Eye (tissue), 1 donor: ENCODE measurements around the gene TMEM117.
"Not testable (repeated sequence)": the region's sequence is repeated elsewhere in the genome, so short reads cannot be mapped to it uniquely, and the experiment has no call there.

Experiments
- DNase-seq: peaks from one replicate; pipeline ENCODE4 v3.0.0-alpha.2; 2015

Gene TMEM117

DNA sequence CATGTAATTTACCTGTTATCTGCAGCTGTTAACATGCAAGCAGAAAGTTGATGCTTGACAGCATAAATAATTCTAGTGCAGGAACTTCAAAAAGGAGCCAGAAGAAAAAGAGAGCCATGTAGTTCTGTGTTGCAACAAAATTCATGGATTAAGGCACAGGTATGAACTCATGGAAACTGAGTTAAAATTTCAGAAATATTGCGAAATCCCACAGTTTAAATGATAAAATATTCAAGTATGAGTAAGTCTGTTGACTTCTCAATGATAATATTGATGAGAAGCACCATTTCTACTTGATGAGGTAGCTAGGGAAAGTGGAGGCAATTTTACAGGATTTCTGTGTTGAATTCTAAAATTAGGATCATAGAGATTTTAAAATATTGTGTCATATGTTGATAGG is 290.9 kb downstream of the TMEM117 start:
- DNase-seq, result no peak

DNA sequence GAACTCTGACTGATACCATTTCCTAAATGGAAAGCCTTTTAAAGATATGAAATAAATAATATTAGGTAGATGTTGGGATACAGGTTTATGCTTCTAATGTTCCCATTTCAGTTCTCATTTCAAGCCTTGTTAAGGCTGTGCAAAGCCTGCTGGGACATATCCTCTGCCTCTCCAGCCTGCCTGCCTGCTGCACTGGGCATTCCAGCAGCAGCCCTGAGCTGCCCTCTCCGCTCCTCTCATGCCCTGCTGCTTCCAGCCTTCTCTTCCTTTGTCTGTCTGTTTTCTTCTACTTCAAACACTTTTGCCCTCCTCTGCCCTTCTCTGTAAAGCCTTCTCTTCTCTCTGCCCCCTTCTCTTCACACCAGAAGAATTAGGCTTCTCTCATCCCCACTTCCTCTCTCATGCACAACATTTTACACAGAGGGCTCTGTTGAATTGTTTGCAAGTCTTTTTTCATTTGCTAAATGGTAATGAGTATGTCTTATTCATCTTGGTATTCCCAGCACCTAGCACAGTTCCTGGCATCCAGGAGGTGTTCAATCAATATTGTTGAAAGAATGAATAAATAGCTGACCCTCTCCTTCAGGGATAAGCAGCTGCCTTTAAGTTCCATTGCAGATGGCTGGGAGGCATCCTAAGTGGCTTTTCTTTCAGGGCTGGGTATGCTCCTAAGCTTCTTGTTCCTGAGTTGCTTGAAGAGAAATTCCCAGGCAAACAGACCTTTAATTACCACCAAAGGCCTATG is 292.3 kb downstream of the TMEM117 start:
- peak; percentile 25 for DNase-seq

DNA sequence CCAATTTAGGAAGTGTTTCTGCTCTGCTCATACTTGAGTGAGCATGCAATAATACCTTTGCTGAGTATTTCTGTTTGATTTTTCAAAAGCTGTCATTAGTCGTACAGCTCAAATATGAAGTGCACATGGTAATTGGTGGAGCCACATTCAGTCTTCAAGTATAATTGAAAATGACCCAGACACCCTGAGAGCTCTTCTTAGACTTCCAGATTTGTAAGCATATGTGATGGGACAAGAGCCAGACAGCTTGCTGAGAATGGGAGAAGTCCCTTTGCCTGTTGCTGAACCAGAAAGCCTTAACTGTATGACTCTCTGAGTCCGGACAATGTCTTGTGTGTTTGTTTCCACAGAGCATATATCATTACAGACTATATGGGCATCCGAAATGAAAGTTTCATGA is 307.3 kb downstream of the TMEM117 start:
- peak; percentile 86 for DNase-seq

DNA sequence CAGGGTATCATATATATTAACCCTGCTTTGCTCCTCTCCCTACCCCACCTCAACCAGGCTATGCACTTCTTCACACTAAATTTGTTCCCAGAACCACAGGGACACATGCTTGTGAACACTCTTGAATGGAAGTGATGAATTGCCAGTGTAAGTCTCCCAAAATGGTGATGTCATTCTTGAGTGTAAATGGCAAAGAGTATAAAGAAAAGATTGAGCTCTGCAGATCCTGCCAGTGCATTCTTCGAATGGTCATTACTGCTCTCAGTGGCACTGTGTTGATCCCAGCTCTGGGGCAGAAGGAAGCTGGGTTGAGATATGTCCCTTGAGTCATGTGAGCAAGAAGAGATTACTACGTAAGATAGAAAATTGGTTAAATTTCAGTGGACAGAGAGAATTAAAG is 313.1 kb downstream of the TMEM117 start:
- DNase-seq, result no peak

DNA sequence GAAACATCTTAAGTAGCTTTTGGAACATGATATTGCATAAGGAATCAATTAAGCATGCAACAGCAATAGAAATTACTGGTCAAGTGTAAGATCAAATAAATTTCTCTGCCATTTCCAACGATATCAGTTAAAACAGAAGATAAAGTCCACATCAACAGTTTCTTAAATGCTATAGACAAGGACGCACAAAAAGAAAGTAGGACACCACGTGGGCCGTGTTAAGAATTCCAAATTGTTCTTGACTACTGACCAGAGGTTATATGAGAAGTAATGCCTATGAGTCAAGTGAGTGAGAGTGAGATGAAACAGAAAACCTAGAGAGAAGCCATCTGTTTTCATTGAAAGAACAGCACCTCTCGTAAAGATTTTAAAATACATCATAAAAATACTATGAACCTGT is 318.2 kb downstream of the TMEM117 start:
- DNase-seq, result peak; percentile 52

DNA sequence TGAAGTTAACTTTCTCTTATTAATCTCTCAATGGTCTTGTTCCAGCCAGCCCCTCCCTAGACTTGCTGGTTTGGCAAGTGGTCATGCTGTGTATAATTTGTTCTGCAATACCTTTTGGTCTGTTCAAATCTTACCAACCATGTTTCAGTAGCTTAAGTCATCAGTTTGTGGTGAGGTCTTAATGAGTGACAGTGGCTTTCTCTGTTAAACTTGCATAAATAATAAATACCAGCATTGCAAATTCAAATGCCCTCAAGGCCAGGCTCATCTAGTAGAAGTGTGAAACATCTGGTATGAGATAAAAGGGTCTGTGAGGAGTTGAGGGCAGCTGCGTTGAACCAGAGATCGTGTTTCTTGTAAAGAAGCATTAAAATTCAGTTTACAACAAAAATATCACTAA is 319.5 kb downstream of the TMEM117 start:
- peak; percentile 24 for DNase-seq

DNA sequence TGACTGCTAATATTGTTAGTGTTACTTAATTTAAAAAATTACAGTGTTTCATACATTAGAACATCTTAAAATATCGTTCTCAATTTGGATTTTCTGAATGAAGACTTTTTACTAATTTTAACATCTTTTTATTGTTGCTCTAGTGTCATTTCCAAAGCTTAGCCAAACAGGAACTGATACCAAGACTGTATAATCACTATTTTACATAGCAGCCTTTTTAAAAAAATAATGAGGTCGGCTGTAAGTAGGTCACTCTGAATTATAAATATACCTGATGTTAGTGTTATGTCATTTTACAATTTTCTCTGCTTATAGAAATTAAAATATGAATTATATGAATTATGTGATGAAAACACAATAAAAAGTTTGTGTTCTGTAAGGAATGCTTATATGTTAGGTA is 321.5 kb downstream of the TMEM117 start:
- DNase-seq, result no peak

DNA sequence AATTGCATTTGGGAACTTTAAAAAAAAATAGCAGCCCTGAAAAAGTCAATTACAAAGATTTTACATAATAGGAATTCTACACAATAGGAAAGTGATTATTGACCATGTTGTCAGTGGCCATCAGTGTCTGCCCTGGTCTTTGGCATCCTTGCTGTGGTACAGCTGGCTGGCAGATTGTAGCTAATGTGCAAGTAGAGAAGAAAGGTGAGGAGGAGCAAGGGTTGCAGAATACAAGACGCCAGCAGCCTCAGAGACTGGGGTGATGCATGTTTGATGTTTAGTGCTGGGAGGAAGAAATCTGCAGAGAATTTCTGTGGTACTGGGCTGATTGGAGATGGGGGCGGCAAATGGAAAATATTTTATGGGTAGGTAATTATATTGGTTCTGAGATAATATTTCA is 322.9 kb downstream of the TMEM117 start:
- peak; percentile 61 for DNase-seq

DNA sequence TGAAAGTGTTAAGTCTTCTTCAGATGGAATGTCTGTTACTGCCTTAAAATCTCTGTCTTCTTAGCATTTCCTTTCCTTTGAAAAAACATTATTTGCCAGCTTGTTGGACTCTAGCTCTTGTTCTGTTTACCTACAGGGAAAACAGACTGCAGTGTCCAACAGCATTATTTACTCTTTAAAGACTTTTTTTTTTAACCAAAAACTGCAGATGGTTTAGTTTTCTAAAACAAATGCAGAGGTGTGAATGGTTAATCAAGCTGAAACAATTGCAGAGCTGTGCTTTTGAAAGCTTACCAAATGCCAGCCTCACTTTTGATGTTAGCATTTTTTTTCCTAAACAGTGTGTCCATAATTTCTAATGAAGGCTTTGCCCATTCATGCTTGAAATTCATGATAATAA is 323.3 kb downstream of the TMEM117 start:
- DNase-seq, result peak; percentile 37

DNA sequence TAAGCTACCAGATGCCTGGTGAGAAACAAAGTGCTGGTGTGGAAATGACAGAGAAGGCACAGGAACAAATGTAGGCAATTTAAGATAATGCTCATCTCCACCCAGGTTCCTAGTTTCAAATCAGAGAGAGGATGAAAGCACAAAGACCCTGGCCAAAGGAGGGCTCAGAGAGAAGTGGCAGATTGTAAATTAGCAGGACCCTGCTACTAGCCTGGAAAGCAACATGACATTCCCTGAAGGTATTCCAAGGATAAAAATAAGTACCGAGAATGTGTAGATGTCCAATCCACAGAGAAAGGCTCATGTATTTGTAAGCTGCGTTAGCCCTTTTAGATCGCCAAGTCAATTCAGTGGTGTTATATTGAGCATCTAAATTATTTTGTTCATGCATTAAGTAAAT is 324.0 kb downstream of the TMEM117 start:
- DNase-seq, result no peak

DNA sequence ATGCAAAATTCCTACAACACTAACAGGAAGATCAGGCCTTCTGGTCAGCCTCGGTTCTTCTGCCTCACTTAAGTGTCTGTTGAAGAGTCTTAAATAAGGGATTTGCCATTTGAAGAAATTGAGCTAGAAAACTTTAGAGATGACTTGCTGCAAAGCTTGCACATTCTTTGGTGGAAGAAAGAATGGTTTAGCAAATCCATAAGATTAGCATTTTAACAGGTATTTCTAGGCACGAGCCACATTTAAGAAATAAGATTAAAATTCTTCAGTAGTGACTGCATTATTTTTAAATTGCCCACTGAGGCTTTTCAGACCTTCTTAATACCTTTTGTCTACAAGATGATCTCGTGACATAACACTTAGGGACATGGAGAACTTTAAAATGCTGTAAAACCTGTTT is 327.1 kb downstream of the TMEM117 start:
- no peak for DNase-seq

DNA sequence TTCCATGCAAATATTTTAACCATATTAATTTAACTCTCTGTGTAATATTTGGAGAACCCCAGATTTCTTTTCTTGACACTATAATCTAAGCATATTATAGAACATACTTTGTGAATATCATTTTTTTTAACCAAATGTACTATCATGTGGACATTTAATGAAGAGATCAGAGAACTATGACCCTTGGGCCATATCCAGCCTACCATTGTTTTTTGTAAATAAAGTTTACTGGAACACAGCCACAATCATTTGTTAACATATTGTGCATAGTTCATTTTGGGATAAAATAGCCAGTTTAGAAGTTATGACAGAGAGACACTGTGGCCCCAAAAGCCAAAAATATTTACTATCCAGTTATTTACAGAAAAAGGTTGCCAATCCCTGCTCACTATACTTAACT is 338.2 kb downstream of the TMEM117 start:
- DNase-seq, result no peak

DNA sequence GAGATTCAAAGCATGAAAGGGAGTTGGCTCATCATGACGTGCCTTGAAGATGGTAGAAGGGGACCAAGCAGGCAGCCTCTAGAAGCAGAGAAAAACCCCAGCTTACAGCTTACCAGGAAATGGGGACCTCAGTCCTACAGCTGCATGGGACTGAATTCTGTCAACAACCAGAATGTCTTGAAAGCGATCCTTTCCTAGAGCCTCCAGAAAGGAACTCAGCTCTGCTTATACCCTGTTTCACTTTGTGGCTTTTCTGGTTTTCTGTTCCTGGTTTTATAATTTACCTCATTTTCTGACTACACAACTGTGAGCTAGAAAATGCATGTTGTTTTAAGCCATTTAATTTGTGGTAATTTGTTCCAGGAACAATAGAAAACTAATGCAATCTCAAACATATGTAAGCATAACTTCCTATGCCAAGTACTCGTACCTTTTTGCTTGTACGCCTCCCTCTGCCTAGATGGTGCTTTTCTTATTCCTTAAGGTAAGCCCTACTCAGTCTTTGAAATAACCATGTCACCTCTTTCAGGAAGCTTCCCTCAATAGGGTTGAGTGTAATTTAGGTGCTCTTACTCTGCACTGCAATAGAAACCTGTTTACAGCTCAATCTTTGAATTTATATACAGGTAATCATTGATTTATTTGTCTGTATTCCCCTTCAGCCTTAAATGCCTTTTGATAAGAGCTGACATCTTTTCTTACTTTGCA is 348.8 kb downstream of the TMEM117 start:
- no peak for DNase-seq

DNA sequence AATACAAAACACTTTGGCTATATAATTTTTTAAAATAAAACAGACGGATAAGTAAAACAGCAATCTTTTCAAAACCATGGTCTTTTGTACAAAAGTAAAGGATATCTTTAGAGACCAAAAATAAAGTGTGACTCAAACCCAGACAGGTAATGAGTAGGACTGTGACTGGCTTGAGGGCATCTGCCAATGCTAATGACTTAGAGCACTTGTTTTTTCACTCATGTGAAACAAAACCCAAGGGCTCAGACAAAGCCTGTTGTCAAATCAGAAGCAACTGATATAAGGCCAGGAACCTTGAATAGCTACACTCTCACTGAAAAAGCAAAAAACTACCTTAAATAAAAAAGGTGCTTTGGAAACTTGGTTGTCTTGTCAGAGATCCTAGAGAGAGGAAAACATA is 357.4 kb downstream of the TMEM117 start:
- no peak for DNase-seq

DNA sequence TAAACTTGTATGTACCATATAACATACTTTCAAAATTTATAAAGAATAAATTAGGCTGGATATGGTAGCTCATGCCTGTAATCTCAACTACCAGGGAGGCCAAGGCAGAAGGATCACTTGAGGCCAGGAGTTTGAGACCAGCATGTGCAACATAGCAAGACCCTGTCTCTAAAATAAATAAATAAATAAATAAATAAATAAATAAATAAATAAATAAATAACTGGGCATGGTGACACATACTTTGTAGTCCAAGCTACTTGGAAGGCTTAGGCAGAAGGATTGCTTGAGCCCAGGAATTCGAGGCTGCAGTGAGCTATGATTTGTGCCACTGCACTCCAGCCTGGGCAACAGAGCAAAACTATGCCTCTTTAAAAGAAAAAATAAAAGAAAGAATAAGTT is 359.8 kb downstream of the TMEM117 start:
- DNase-seq, result not testable (repeated sequence)

DNA sequence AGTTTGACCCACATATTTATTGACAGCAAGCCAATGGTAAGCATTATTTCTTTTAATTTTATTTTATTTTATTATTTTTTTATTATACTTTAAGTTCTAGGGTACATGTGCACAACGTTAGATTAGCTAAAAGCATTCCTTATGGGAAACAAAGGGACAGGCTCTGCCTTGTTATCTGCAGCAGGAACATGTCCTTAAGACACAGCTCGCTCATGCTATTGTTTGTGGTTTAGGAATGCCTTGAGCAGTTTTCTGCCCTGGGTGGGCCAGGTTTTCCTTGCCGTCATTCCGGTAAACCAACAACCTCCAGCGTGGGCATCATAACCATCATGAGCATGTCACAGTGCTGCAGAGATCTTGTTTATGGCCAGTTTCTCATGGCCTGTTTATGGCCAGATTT is 370.2 kb downstream of the TMEM117 start:
- DNase-seq, result no peak

DNA sequence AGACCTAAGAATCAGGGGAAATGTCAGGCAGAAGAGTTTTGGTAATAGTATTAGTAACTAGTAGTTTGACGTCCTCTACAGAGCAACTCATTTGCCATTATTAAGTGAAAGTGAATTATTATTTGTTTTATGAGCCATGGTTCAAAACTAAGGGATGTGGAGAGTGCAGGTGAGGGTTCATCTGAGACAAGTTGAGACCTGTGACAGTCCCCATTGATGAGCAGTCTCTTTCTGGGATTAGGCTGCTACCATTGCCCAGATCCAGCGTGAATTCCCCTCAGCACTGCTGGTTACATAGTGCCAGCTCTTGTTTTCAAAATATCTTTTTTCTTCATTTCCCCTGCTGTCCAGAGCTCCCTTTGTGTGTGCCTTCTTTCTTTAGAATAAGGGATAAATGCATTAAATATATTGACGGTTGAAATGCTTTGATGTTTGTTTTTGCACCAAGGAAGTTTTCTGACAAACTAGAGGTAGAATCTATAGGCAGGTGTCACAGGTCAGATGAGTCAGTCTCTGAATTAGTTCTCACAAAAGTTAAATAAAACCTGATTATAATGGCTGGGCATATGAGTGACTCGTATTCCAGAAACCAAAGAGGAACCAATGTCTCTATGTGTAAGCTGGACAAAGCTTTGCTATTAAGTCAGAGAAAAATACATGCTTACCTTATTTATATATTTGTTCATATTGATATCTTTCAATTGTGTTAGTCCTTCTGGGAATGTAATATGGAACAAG is 381.4 kb downstream of the TMEM117 start:
- no peak for DNase-seq

DNA sequence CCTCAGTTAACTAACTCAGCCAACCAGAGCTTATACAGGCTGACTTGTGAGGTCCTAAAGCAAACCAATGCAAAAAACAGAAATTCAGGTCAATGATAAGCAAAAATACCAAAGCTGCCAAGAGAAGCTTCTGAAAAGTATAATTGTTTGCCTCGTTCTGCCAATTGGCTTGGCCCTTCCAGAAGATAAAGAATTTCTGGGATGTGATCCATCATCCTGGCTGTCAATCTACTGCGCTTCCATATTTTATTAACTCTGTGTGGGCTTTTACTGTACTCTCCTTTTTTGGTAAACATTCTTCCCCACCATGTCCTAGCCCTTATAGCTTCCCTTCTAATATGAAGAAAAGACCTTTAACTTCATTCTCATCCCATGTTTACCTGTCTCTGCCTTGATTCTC is 387.9 kb downstream of the TMEM117 start:
- no peak for DNase-seq

DNA sequence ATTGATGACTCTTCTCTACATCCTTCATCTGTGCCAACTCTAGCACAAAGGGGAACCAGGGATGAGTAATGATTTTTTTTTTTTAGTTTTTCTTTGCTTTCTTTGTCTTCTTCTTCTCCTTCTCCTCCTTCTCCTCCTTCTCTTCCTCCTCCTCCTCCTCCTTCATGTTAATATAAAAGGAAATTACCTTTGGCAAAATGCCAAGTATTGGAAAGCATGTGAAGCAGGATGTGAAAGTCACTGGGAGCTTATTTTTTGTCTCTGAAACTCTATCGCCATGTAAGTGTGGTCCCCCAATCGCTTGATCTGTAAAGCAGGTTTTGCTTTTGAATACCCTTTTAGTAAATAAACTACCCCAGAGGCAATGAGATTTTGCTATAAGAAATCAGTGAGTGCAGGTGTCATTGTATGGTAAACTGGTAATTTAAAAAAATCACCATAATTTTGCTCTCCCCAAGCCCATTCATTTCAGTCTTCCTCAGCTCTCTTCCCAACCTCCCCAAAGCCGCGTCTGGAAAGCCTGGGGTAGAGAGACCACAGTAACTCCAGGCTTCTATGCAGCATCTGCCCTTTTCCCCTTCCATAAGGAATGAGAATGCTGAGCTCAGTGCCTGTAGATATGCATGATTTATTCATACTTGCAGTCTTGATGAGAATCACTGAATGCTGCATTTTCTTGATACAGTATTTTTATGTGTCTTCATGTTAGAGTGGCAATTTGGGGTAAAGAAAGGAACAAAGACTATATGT is 388.7 kb downstream of the TMEM117 start:
- no peak for DNase-seq

DNA sequence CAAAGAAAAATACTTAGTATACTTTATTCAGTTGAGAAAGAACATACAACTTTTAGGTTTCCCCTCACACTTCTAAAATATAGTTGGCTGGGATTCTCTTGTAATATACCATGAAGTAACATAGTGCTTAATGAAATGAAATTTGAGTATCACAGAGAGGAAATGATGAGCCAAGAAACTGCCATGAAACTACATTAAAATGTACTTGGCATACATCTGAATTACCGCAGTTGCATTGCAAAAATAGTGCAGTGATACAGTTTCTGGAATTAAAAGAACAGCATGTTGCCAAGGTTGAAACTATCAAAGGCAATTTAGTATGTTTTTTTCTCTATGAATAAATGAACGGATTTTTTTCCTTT is 389.2 kb downstream of the TMEM117 start:
- peak; percentile 35 for DNase-seq

DNA sequence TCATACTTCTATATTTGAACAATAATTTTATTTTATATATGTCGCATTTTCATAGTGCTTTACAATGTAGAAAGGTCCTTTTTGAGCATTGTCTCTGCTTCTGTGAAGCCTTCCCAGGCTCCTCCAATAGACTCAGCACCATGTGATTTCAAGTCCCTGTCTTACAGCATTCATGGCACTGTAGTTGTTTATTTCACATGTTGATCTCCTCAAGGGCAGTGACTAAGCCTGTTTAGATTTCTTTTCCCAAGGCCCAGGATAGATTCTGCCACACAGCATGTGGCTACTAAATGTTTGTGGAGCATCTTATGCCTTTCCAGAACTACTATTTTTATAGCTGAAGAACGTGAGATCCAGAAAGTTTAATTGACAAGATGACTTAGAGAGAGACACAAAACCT is 391.7 kb downstream of the TMEM117 start:
- DNase-seq, result no peak

DNA sequence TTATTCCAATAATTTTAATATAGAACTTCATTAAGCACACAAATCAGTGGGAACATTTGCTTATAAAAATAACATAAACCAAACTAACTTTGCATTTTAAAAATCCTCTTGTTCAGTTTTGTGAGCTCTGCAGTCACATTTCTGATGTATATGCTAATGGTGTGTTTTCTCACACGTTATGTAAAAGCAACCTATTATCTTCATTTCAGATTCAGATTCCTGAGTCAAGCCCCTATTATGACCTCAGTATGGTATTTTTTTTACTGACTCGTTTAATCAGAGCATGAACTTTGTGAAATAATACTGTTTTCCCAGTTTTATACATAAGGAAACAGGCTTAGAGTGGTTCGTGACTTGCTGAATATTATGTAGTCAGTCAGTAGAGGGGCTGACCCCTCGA is 394.0 kb downstream of the TMEM117 start:
- no peak for DNase-seq

DNA sequence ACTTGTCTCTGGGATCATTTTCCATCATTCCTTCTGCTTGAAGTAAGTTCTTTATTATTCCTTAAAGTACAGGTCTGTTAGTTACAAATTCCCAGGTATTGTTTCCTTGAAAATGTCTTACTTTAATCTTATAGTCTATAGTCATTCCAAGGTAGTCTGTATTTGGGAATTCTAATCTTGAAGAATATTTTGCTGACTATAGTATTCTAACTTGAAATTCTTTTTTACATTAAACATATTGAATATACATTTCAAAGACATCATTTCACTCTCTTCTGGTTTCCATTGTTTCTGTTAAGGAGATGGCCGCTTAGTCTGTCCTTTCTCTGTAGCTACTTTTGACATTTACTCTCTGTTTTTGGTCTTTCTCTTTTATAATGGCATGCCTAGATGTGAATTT is 399.8 kb downstream of the TMEM117 start:
- DNase-seq, result no peak
